Measurements from ENCODE around the gene TSSK2.

The TSSK2 gene

DNA sequence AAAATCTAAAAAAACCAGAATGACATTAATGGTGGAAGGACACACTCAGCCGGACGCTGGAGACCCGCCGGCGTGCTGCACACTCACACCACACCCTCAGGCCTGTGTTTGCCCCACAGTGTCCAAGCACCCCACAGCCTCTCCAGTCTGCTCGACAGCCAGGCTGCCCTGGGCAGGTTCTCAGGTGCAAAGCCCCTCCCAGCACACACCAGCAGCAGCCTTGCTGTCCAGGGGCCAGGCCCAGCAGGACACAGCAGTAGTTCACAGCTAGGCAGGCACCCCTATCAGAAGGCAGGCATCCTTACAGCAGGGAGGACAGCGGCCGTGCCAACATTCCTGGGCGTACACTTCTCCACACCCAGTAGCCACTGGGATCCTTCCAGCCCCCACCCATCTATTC is 49.1 kb downstream of the TSSK2 start:
- Histone ChIP-seq H3K9ac (no peak overlapping the region), H3K9me3 (ENCODE audit: control insufficient read depth, low read length) (no peaks in the 10 kb centered on the region), H3K4me3 (ENCODE audit: low read depth, low read length) (no peak overlapping the region), H3K4me1 (no peaks in the 10 kb centered on the region), H3K79me2 (no peaks in the 10 kb centered on the region), H3K4me2 (ENCODE audit: low read length) (no peak overlapping the region), H3K27ac (no peak overlapping the region), H2AFZ (no peak overlapping the region), H3K27me3 (ENCODE audit: control insufficient read depth, insufficient read depth, low read length) (no peaks in the 10 kb centered on the region), H3K36me3 (ENCODE audit: control insufficient read depth, insufficient read depth, low read length) (no peaks in the 10 kb centered on the region)
- TF ChIP-seq CTCF (IDR thresholded peaks at IDR 0.05), result no peak

GRCh38 chr22:19180740-19181410 is 49.8 kb downstream of the TSSK2 start:
- TF ChIP-seq CTCF (IDR thresholded peaks at IDR 0.05), result no peak
- Histone ChIP-seq H2AFZ (no peak overlapping the region), H3K4me1 (no peaks in the 10 kb centered on the region), H3K79me2 (no peaks in the 10 kb centered on the region), H3K9ac (no peak overlapping the region), H3K4me3 (ENCODE audit: low read depth, low read length) (no peak overlapping the region), H3K9me3 (ENCODE audit: control insufficient read depth, low read length) (no peaks in the 10 kb centered on the region), H3K27me3 (ENCODE audit: control insufficient read depth, insufficient read depth, low read length) (no peaks in the 10 kb centered on the region), H3K27ac (no peak overlapping the region), H3K4me2 (ENCODE audit: low read length) (no peak overlapping the region), H3K36me3 (ENCODE audit: control insufficient read depth, insufficient read depth, low read length) (no peaks in the 10 kb centered on the region)

DNA sequence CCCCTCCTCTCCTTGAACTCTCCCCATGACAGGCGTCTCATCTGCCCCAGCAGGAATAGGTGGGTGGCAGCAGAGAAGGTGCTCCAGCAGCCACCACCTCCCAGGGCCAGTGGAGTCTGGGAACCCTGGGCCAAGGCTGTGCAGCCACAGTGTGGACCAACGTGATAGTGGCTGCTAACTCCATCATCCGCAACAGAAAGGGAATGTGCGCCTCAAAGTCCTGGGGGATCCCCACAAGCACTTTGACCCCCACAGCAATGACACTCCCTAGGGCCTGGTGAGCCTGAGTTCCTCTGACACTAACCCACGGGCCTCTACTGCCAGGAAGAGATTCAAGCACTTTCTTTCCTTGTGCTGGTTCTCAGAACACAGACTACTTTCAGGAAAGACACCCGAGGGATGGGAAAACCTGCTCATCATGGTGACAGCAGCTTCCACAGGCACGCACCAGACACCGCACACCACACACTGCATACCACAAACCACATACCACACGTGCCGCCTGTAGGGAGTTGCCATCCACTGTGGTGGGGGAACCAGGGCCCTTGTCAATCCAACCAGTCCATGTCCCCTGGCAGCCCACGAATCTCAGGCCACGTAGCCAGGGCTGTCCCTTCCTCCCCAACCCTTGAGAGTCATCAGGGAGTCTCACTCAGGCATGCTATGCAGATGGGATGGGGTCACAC is 50.8 kb downstream of the TSSK2 start:
- H3K79me2 ChIP-seq, result no peaks in the 10 kb centered on the region
- H3K4me1 ChIP-seq, result no peaks in the 10 kb centered on the region
- H3K27ac ChIP-seq, result no peak overlapping the region
- no peak overlapping the region for H3K9ac ChIP-seq
- no peak for TF ChIP-seq CTCF (IDR thresholded peaks at IDR 0.05)
- no peak overlapping the region for H3K4me2 ChIP-seq (ENCODE audit: low read length)
- H3K27me3 ChIP-seq (ENCODE audit: control insufficient read depth, insufficient read depth, low read length), result no peaks in the 10 kb centered on the region
- no peak overlapping the region for H3K4me3 ChIP-seq (ENCODE audit: low read depth, low read length)
- no peaks in the 10 kb centered on the region for H3K36me3 ChIP-seq (ENCODE audit: control insufficient read depth, insufficient read depth, low read length)
- H3K9me3 ChIP-seq (ENCODE audit: control insufficient read depth, low read length), result no peaks in the 10 kb centered on the region
- H2AFZ ChIP-seq, result no peak overlapping the region

Data from parathyroid adenoma (tissue), 2 donors.